ENCODE data around the gene PAWR.

DNA sequence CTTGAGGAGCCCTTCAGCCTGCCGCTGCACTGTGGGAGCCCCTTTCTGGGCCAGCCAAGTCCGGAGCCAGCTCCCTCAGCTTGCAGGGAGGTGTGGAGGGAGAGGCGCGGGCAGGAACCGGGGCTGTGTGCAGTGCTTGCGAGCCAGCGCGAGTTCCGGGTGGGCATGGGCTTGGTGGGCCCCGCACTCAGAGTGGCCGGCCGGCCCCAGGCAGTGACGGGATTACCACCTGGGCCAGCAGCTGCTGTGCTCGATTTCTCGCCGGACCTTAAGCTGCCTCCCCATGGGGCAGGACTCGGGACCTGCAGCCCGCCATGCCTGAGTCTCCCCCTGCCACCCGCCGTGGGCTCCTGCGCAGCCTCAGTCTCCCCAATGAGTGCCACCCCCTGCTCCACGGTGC is 116.9 kb downstream of the PAWR start:
- TF ChIP-seq, protein P1, sequence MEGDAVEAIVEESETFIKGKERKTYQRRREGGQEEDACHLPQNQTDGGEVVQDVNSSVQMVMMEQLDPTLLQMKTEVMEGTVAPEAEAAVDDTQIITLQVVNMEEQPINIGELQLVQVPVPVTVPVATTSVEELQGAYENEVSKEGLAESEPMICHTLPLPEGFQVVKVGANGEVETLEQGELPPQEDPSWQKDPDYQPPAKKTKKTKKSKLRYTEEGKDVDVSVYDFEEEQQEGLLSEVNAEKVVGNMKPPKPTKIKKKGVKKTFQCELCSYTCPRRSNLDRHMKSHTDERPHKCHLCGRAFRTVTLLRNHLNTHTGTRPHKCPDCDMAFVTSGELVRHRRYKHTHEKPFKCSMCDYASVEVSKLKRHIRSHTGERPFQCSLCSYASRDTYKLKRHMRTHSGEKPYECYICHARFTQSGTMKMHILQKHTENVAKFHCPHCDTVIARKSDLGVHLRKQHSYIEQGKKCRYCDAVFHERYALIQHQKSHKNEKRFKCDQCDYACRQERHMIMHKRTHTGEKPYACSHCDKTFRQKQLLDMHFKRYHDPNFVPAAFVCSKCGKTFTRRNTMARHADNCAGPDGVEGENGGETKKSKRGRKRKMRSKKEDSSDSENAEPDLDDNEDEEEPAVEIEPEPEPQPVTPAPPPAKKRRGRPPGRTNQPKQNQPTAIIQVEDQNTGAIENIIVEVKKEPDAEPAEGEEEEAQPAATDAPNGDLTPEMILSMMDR (IDR thresholded peaks at IDR 0.05) = no peak
- TF ChIP-seq EP300 (IDR thresholded peaks at IDR 0.05) = no peak
